Gastroesophageal sphincter (tissue), 4 donors: ENCODE results near the gene ZNF554. TPM values are rescaled to one million over a fixed set of nuclear protein-coding genes. Genes with fewer than 3 reads are reported as not detected.

Experiments
- ATAC-seq: fragments of 150-250 bp; one replicate; pipeline ENCODE4 v1.9.1; 2016; ENCODE audit warnings: mild to moderate bottlenecking, moderate library complexity
- H3K27ac ChIP-seq, 4 donors: fragments of 200-600 bp; sonication (generic) in 3 of 4; 1 replicate in 3 of 4; 2 replicates in 1 of 4; pipeline ENCODE4 v1.5.1; 2016 to 2019
- H3K27me3 ChIP-seq: fragments of 200-600 bp; sonication (generic); one replicate; pipeline ENCODE4 v1.5.1; 2019
- H3K36me3 ChIP-seq, 2 donors: fragments of 200-600 bp; sonication (generic); one replicate each; pipeline ENCODE4 v1.5.1; 2019; ENCODE audit warnings: control low read depth in 1 of 2
- H3K4me1 ChIP-seq, 3 donors: fragments of 200-600 bp; sonication (generic); 1 replicate in 2 of 3; 2 replicates in 1 of 3; pipeline ENCODE4 v1.5.1; 2016 to 2019; ENCODE audit warnings: control low read depth in 2 of 3
- H3K4me3 ChIP-seq, 2 donors: fragments of 200-600 bp; sonication (generic); one replicate each; pipeline ENCODE4 v1.5.1; 2019; ENCODE audit warnings: mild to moderate bottlenecking in 1 of 2, moderate library complexity in 1 of 2
- H3K9me3 ChIP-seq, 3 donors: fragments of 200-600 bp; sonication (generic); one replicate each; pipeline ENCODE4 v1.5.1; 2017 to 2019; ENCODE audit warnings: control low read depth in 2 of 3
- EP300 ChIP-seq: sonication (generic); formaldehyde crosslinking; IDR thresholded peaks from one replicate; pipeline ENCODE4 v1.6.1; 2017; ENCODE audit warnings: antibody characterized with exemption, mild to moderate bottlenecking
- POLR2A ChIP-seq, 2 donors: fragments of 450-650 bp; IDR thresholded peaks; one replicate each; pipeline ENCODE4 v1.6.1; 2017; ENCODE audit warnings: antibody characterized with exemption in 2 of 2, mild to moderate bottlenecking in 2 of 2, moderate library complexity in 1 of 2
- POLR2AphosphoS5 ChIP-seq: sonication (generic); formaldehyde crosslinking; IDR thresholded peaks from one replicate; pipeline ENCODE4 v1.6.1; 2017; ENCODE audit warnings: antibody characterized with exemption
- WGBS, 2 donors: methylation state at CpG; one replicate each; pipeline ENCODE4 v1.1.5; 2018; ENCODE audit warnings: low coverage in 1 of 2; 5-methylcytosine and 5-hydroxymethylcytosine counted together
- total RNA-seq, 4 donors: library from RNA; depleted of rRNA; stranded (reverse); fragments of >200 nt; gene quantifications; one replicate each; pipeline ENCODE4 v1.1.0, GENCODE V29; 2016
- TF ChIP-seq, protein P1 (sequence below), 4 experiments: fragments of 200-600 bp in 2 of 4; fragments of 450-650 bp in 2 of 4; sonication (generic) in 1 of 4; IDR thresholded peaks; one replicate each; pipeline ENCODE4 v1.5.1; 2017 to 2019; ENCODE audit warnings: antibody characterized with exemption in 4 of 4, mild to moderate bottlenecking in 2 of 4, moderate library complexity in 2 of 4

Gene ZNF554
- total RNA-seq, 4 donors from 2014 or later = 3.5 to 7.8 (median 5.5) TPM

DNA sequence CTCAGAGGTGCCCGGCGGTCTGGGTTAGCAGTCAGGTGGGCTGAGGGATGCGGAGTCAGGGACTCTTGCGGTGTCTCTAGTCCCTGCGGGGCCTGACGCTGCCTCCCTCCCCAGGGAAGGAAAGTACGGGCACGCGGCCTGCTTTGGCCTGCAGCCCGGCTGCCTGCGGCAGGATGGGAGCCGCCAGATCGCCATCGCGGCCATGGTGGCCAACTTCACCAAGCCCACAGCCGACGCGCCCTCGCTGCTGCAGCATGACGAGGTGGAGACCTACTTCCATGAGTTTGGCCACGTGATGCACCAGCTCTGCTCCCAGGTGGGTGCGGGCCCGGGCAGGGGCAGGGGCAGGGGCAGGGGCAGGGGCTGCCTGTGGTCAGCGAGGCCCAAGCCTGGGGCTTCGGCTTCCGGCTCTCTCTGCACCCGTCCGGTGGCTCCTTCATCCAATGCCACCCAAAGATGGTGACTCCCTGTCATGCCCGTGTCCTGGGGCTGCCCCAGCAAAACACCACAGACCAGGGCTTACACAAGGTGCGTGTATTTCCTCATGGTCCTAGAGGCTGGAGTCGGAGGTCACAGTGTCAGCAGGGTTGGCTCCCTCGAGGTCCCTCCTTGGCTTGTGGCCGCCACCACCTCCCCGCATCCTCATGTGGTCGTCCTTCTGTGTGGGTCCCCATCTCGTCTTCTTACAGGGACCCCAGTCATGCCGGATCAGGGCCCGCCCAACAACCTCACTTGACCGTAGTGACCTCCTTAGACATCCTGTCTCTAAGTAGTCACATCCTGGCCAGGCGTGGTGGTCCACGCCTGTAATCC lies 11.3 kb upstream of the ZNF554 start:
- TF ChIP-seq, protein P1, sequence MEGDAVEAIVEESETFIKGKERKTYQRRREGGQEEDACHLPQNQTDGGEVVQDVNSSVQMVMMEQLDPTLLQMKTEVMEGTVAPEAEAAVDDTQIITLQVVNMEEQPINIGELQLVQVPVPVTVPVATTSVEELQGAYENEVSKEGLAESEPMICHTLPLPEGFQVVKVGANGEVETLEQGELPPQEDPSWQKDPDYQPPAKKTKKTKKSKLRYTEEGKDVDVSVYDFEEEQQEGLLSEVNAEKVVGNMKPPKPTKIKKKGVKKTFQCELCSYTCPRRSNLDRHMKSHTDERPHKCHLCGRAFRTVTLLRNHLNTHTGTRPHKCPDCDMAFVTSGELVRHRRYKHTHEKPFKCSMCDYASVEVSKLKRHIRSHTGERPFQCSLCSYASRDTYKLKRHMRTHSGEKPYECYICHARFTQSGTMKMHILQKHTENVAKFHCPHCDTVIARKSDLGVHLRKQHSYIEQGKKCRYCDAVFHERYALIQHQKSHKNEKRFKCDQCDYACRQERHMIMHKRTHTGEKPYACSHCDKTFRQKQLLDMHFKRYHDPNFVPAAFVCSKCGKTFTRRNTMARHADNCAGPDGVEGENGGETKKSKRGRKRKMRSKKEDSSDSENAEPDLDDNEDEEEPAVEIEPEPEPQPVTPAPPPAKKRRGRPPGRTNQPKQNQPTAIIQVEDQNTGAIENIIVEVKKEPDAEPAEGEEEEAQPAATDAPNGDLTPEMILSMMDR (IDR thresholded peaks at IDR 0.05) = no peak
- TF ChIP-seq POLR2AphosphoS5 (no peak), POLR2A (IDR thresholded peaks at IDR 0.05) (no peak), EP300 (no peak)
- Histone ChIP-seq H3K9me3 (no peaks in the 10 kb centered on the region), H3K27me3 (no peaks in the 10 kb centered on the region), H3K27ac (no peak overlapping the region), H3K36me3 (peaks cover 0 to 97% of the 10 kb centered on the region in 2 donors), H3K4me1 (no peaks in the 10 kb centered on the region), H3K4me3 (no peak overlapping the region)
- WGBS, 2 donors = no CpG with 5 or more reads among the region's 41 CpGs
- ATAC-seq = no peak

DNA sequence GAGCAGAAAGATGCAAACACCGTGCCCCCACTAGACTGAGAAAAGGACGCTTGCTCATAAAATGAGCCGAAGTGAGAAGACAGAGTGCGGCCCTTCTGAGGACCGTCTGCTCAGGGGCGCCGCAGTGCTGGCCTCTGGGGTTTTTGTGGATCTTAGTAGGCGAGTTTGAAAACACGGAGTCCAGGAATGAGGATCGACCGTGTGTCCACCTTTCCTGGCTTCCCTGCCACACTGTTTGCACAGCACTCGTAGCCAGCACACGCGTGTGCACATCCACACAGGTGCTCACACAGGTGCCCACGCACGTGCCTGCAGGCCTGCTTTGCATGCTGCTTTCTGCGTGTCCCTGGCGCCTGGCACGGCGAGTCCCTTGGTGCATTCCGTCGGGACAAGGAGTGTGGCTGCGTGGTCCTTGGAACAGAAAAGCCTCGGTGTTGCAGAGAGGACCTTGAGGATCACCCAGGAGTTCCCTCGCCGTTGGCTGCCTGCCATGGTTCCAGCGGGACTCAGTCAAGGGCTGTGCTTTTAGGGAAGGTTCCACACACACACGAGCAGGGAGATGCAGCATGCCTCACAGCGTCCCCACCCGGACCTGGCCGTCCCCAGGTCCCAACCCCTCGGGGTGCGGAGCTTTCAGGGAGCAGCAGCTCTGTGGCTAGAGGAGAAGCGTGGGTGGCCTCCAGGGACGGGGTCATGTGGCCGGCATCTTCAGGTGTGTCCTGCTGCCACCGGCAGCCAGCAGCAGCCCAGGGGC lies 10.1 kb upstream of the ZNF554 start:
- Histone ChIP-seq H3K4me1 (no peaks in the 10 kb centered on the region), H3K4me3 (no peak overlapping the region), H3K27ac (no peak overlapping the region), H3K36me3 (peaks cover 0 to 99% of the 10 kb centered on the region in 2 donors), H3K9me3 (no peaks in the 10 kb centered on the region), H3K27me3 (no peaks in the 10 kb centered on the region)
- ATAC-seq = no peak
- 84% methylated on average over 6 of the region's 37 CpGs; no CpG with 5 or more reads in 1 of the 2 donors for WGBS, 2 donors
- TF ChIP-seq EP300 = no peak
- no peak for TF ChIP-seq POLR2AphosphoS5
- TF ChIP-seq, protein P1 (IDR thresholded peaks at IDR 0.05) = no peak
- TF ChIP-seq POLR2A (IDR thresholded peaks at IDR 0.05) = no peak

DNA sequence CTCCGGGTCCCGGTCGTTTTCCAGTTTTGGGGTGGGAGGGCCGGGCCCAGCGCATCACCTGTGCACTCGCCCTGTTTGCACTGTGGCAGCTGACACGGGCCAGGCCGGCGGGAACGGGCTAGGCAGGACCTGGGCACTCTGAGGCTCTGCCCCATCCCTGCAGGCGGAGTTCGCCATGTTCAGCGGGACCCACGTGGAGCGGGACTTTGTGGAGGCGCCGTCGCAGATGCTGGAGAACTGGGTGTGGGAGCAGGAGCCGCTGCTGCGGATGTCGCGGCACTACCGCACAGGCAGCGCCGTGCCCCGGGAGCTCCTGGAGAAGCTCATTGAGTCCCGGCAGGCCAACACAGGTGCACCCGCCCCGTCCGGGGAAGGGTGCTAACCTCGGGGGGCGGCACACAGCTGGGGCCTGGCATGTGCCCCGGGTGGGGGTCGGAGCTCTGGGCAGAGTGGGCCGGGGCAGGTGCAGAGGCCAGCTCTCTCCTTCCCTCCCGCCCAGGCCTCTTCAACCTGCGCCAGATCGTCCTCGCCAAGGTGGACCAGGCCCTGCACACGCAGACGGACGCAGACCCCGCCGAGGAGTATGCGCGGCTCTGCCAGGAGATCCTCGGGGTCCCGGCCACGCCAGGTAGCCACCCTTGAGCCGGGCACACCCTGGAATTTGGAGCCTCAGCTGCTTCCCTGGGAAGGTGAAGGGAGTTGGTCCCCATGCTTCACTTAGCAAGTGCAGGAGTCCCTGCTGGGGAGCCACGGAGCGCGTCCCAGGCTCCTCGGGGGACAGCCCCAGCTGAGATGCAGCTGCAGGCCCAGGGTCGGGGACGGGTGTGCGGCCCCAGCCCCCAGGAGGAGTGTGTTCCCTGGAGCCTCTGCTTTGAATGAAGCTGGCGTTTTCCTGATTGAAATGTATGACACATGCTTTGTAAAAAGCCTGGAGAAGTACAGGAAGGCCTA lies 9.3 kb upstream of the ZNF554 start:
- ATAC-seq = no peak
- no peaks in the 10 kb centered on the region for H3K9me3 ChIP-seq
- no peaks in the 10 kb centered on the region for H3K4me1 ChIP-seq
- H3K27ac ChIP-seq = no peak overlapping the region
- TF ChIP-seq POLR2AphosphoS5 = no peak
- no peak for TF ChIP-seq EP300
- TF ChIP-seq, protein P1 (IDR thresholded peaks at IDR 0.05) = no peak
- no peak for TF ChIP-seq POLR2A (IDR thresholded peaks at IDR 0.05)
- WGBS, 2 donors = no CpG with 5 or more reads among the region's 58 CpGs
- peaks cover 0 to 96% of the 10 kb centered on the region in 2 donors for H3K36me3 ChIP-seq
- H3K4me3 ChIP-seq = no peak overlapping the region
- no peaks in the 10 kb centered on the region for H3K27me3 ChIP-seq

DNA sequence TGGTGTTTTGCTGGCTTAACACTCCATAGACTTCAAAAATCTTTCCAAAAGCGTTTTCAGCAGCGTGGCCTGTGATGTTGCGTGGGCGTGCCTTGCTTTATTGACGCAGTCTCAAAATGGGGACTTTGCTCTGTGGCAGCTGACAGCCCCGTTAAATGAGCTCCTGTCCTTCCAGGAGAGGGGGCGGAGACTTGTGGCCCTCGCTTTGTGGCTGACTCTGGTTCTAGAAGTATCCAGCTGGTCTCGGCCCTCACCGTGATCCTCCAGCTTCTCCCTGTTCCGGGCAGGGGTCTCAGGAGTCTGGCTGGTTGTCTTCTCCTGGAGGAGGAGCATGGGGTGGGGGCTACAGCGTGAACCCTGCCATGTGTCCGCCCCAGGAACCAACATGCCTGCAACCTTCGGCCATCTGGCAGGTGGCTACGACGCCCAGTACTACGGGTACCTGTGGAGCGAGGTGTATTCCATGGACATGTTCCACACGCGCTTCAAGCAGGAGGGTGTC lies 8.4 kb upstream of the ZNF554 start:
- no peak for TF ChIP-seq POLR2AphosphoS5
- TF ChIP-seq POLR2A (IDR thresholded peaks at IDR 0.05) = no peak
- TF ChIP-seq EP300 = no peak
- TF ChIP-seq, protein P1 (IDR thresholded peaks at IDR 0.05) = no peak
- no peak for ATAC-seq
- H3K27me3 ChIP-seq = no peaks in the 10 kb centered on the region
- H3K27ac ChIP-seq = no peak overlapping the region
- H3K4me3 ChIP-seq = no peak overlapping the region
- H3K9me3 ChIP-seq = no peaks in the 10 kb centered on the region
- H3K4me1 ChIP-seq = no peaks in the 10 kb centered on the region
- WGBS, 2 donors = 88 to 100% methylated on average over 1 to 5 of the region's 20 CpGs
- H3K36me3 ChIP-seq = peaks cover 0 to 89% of the 10 kb centered on the region in 2 donors
